ENCODE results near the gene PALLD.

- TF ChIP-seq CTCF (IDR thresholded peaks at IDR 0.05; ENCODE audit: poor library complexity, severe bottlenecking) (no peak), EZH2 (IDR thresholded peaks at IDR 0.05; ENCODE audit: borderline replicate concordance, insufficient read depth, low read length, poor library complexity, severe bottlenecking) (no peak), SMC3 (conservative IDR thresholded peaks at IDR 0.05; ENCODE audit: poor library complexity) (no peak), POLR2AphosphoS5 (IDR thresholded peaks at IDR 0.05) (no peak), EP300 (conservative IDR thresholded peaks at IDR 0.05; ENCODE audit: poor library complexity, severe bottlenecking) (no peak)
Observed at GRCh38 chr4:168519576-168519975, 22.7 kb downstream of the PALLD start.
